Body of pancreas (tissue), 4 donors: ENCODE results near the gene KIF13A. TPM values are rescaled to one million over a fixed set of nuclear protein-coding genes. Genes with fewer than 3 reads are reported as not detected.

Source experiments
- ATAC-seq: fragments of 150-250 bp; one replicate; pipeline ENCODE4 v1.9.1; 2016
- DNase-seq, 4 donors: peaks; one replicate each; pipeline ENCODE4 v3.0.0-alpha.2; 2019
- H3K27ac ChIP-seq, 4 donors: fragments of 200-600 bp; sonication (generic); 1 replicate in 3 of 4; 2 replicates in 1 of 4; pipeline versions ENCODE4 v1.5.1 to v1.6.1; 2016 to 2019; ENCODE audit warnings: mild to moderate bottlenecking in 1 of 4, mixed read lengths in 1 of 4, moderate library complexity in 1 of 4
- H3K27me3 ChIP-seq, 2 donors: fragments of 200-600 bp; sonication (generic); one replicate each; pipeline ENCODE4 v1.6.0; 2016; ENCODE audit warnings: mild to moderate bottlenecking in 1 of 2
- H3K36me3 ChIP-seq, 2 donors: fragments of 200-600 bp; sonication (generic); replicated peaks in 1 of 2; 2 replicates each; pipeline ENCODE4 v1.5.1; 2016; ENCODE audit warnings: low read depth in 2 of 2; ENCODE audit not compliant: insufficient read depth in 1 of 2
- H3K4me1 ChIP-seq: fragments of 200-600 bp; sonication (generic); one replicate; pipeline ENCODE4 v1.6.0; 2016
- H3K4me3 ChIP-seq, 2 donors: fragments of 200-600 bp; sonication (generic); 1 replicate in 1 of 2; 2 replicates in 1 of 2; pipeline ENCODE4 v1.5.1; 2016 to 2019
- H3K9me3 ChIP-seq, 3 donors: fragments of 200-600 bp; sonication (generic); 1 replicate in 2 of 3; 2 replicates in 1 of 3; pipeline ENCODE4 v1.5.1; 2016
- POLR2A ChIP-seq, 3 donors: fragments of 450-650 bp; IDR thresholded peaks; one replicate each; pipeline ENCODE4 v1.6.1; 2016; ENCODE audit warnings: antibody characterized with exemption in 3 of 3, mild to moderate bottlenecking in 2 of 3
- WGBS, 2 donors: methylation state at CpG; one replicate each; pipeline ENCODE4 v1.1.5; 2017; 5-methylcytosine and 5-hydroxymethylcytosine counted together
- intact Hi-C: fragments of 100-400 bp; cut with DNase I; formaldehyde crosslinking; loops from one replicate; pipeline ENCODE4 v1.15.1; 2023
- total RNA-seq, 2 donors: library from RNA; depleted of rRNA; stranded (reverse); fragments of >200 nt; gene quantifications; one replicate each; pipeline ENCODE4 v1.1.0, GENCODE V29; 2016
- TF ChIP-seq, protein P1 (sequence below), 7 experiments: fragments of 450-650 bp in 4 of 7; fragments of 200-600 bp in 3 of 7; sonication (generic) in 3 of 7; IDR thresholded peaks; one replicate each; pipeline ENCODE4 v1.5.1; 2016 to 2019; ENCODE audit warnings: antibody characterized with exemption in 7 of 7

KIF13A gene
- total RNA-seq, 2 donors from 2014 or later = 13.2 to 17.1 TPM

DNA sequence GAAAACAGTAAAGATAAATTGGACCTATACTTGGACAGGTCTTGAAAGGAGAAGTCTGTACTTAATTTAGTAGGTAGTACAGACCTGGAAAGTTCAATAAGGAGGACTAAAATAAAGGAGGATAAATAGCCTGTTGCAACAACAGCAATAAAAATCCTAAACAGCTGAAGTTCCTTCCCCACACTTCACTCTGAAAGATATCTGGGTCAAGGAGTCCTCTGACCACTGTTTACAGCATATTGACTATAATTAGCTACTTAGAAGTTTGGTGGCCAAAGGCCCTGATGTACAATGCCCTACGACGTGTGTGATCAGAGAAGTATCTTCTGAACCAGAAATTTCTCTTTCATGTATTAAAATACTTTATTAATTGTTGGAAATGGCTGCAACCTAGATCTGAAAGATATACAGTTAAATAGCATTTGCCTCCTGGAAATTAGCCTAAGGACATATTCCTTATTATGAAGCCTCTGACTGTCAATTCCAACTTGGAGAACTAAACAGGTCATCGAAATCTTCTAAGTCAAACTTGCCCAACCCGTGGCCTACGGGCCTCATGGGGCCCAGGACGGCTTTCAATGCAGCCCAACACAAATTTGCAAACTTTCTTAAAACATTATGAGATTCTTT is 82.8 kb downstream of the KIF13A start:
- no peak overlapping the region for H3K27ac ChIP-seq
- intact Hi-C loops = no loop called here
- no peak for ATAC-seq

DNA sequence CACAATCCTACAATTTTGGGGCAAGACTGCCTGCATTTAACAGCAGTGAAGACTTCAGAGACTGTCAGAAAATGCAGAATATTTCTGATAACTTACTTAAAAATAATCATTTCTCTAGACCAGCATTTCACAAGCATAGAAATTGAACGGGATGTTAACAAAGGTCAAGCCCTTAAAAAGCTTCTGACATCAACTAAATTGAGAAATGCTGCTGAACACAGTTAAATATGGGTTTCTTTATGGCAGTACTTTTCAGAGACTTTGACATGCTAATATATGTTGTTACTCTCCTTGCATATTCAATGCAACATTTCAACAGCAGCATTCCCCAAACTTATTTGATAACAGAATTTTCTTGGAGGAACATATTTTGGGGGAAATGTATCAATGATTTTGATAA is 84.5 kb downstream of the KIF13A start:
- 59 to 75% methylated on average over 1 of the region's 1 CpG for WGBS, 2 donors
- Histone ChIP-seq H3K36me3 (no peaks in the 10 kb centered on the region), H3K27ac (no peak overlapping the region), H3K9me3 (no peaks in the 10 kb centered on the region), H3K4me3 (no peak overlapping the region), H3K4me1 (peaks cover 15% of the 10 kb centered on the region), H3K27me3 (no peaks in the 10 kb centered on the region)
- ATAC-seq (no peak), DNase-seq (no peak)
- intact Hi-C loops = no loop called here
- TF ChIP-seq POLR2A (IDR thresholded peaks at IDR 0.05) = no peak
- TF ChIP-seq, protein P1, sequence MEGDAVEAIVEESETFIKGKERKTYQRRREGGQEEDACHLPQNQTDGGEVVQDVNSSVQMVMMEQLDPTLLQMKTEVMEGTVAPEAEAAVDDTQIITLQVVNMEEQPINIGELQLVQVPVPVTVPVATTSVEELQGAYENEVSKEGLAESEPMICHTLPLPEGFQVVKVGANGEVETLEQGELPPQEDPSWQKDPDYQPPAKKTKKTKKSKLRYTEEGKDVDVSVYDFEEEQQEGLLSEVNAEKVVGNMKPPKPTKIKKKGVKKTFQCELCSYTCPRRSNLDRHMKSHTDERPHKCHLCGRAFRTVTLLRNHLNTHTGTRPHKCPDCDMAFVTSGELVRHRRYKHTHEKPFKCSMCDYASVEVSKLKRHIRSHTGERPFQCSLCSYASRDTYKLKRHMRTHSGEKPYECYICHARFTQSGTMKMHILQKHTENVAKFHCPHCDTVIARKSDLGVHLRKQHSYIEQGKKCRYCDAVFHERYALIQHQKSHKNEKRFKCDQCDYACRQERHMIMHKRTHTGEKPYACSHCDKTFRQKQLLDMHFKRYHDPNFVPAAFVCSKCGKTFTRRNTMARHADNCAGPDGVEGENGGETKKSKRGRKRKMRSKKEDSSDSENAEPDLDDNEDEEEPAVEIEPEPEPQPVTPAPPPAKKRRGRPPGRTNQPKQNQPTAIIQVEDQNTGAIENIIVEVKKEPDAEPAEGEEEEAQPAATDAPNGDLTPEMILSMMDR (IDR thresholded peaks at IDR 0.05) = no peak

More for the DNA sequence above, 82.8 kb downstream of the KIF13A start:
- Histone ChIP-seq H3K4me1 (peaks cover 19% of the 10 kb centered on the region), H3K27me3 (no peaks in the 10 kb centered on the region), H3K36me3 (no peaks in the 10 kb centered on the region), H3K9me3 (no peaks in the 10 kb centered on the region), H3K4me3 (no peak overlapping the region)
- TF ChIP-seq POLR2A (IDR thresholded peaks at IDR 0.05) = no peak
- TF ChIP-seq, protein P1 (IDR thresholded peaks at IDR 0.05) = no peak
- no peak for DNase-seq
- 89 to 93% methylated on average over 6 of the region's 6 CpGs for WGBS, 2 donors

DNA sequence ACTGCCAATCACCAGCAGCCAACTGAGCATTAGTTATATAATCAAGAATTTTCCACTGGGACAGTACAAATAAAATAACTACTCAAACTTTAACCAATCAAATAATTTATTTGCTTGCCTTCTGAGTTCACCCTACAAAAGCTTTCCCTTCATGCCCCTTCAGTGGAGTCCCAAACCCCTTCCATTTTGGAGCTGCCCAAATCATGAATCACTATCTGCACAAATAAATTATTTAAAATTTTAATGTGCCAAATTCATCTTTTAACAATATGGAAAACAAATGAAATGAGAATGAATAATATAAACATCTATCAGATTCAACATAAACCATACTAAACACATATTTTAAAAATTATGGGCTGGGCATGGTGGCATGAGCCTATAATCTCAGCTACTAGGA is 85.9 kb downstream of the KIF13A start:
- Histone ChIP-seq H3K9me3 (no peaks in the 10 kb centered on the region), H3K4me1 (peaks cover under 1% of the 10 kb centered on the region), H3K4me3 (no peak overlapping the region), H3K27me3 (no peaks in the 10 kb centered on the region), H3K36me3 (no peaks in the 10 kb centered on the region), H3K27ac (no peak overlapping the region)
- ATAC-seq (no peak), DNase-seq (no peak)
- TF ChIP-seq, protein P1 (IDR thresholded peaks at IDR 0.05) = no peak
- TF ChIP-seq POLR2A (IDR thresholded peaks at IDR 0.05) = no peak
- intact Hi-C loops = no loop called here

DNA sequence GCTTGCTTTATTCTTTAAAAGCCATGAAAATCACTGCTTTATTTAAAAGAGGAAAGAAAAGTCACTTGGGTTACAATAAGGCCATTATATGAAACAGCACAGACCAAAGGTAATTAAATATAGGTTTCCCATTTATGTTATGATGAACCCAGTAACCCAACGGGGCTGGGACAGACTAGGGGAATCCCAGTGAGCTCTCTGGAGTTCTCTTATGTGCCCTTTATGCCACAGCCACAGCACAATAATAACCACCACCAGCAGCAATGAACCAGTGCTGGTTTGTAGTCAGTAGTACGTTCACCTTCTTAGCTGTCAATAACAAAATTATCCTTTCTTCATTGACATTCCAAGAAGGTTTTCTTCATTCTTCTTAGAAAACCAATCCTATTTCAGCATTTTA is 87.4 kb downstream of the KIF13A start:
- Histone ChIP-seq H3K4me3 (no peak overlapping the region), H3K4me1 (no peaks in the 10 kb centered on the region), H3K27ac (no peak overlapping the region), H3K27me3 (no peaks in the 10 kb centered on the region), H3K9me3 (peaks cover 0 to 10% (median 0%) of the 10 kb centered on the region in 3 donors), H3K36me3 (no peaks in the 10 kb centered on the region)
- ATAC-seq = no peak
- DNase-seq = no peak
- 85 to 86% methylated on average over 2 of the region's 2 CpGs for WGBS, 2 donors
- TF ChIP-seq, protein P1 (IDR thresholded peaks at IDR 0.05) = no peak
- no peak for TF ChIP-seq POLR2A (IDR thresholded peaks at IDR 0.05)
- intact Hi-C loops = no loop called here

DNA sequence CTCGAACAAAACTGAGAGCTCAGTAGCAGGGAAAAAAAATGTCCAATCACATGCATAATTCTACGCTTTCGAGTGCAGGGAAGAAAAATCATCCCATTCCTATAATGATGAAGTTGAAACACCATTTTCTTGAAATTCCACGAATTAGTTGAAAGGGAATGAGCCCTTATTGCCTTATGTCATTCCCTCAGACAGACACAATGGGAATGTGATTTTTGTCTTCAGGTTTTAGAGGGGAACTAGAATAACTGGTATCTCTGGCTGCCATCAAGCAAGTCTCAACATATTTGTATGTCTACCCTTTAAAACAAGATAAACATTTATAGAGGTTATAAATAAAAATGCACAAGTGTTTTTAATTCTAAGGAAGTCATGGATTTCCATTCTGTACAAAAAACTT is 87.9 kb downstream of the KIF13A start:
- Histone ChIP-seq H3K27ac (no peak overlapping the region), H3K36me3 (no peaks in the 10 kb centered on the region), H3K4me1 (no peaks in the 10 kb centered on the region), H3K9me3 (peaks cover 0 to 15% (median 0%) of the 10 kb centered on the region in 3 donors), H3K27me3 (no peaks in the 10 kb centered on the region), H3K4me3 (no peak overlapping the region)
- intact Hi-C loops = no loop called here
- ATAC-seq (no peak), DNase-seq (no peak)
- whole genome bisulfite sequencing, 2 donors = 92 to 93% methylated on average over 4 of the region's 4 CpGs
- TF ChIP-seq POLR2A (IDR thresholded peaks at IDR 0.05) = no peak
- TF ChIP-seq, protein P1 (IDR thresholded peaks at IDR 0.05) = no peak
